Neuron (in vitro differentiated cells): Measurements from ENCODE around the gene SH3PXD2A.

ENCODE experiments used
- H2AFZ ChIP-seq: one replicate; pipeline ENCODE4 v1.6.1; 2013; ENCODE audit warnings: low read depth, mild to moderate bottlenecking, inconsistent platforms, low read length, moderate library complexity
- H3K27me3 ChIP-seq: one replicate; pipeline ENCODE4 v1.6.1; 2013; ENCODE audit warnings: low read length; ENCODE audit not compliant: insufficient read depth
- H3K36me3 ChIP-seq: one replicate; pipeline ENCODE4 v1.6.1; 2013; ENCODE audit warnings: low read length; ENCODE audit not compliant: insufficient read depth
- H3K4me1 ChIP-seq: one replicate; pipeline ENCODE4 v1.6.1; 2013; ENCODE audit warnings: low read length; ENCODE audit not compliant: insufficient read depth
- H3K4me3 ChIP-seq: 2 replicates; pipeline ENCODE4 v1.5.1; 2013; ENCODE audit warnings: mild to moderate bottlenecking, low read length, moderate library complexity
- H3K9me3 ChIP-seq: one replicate; pipeline ENCODE4 v1.6.1; 2013; ENCODE audit warnings: low read length

SH3PXD2A gene

DNA sequence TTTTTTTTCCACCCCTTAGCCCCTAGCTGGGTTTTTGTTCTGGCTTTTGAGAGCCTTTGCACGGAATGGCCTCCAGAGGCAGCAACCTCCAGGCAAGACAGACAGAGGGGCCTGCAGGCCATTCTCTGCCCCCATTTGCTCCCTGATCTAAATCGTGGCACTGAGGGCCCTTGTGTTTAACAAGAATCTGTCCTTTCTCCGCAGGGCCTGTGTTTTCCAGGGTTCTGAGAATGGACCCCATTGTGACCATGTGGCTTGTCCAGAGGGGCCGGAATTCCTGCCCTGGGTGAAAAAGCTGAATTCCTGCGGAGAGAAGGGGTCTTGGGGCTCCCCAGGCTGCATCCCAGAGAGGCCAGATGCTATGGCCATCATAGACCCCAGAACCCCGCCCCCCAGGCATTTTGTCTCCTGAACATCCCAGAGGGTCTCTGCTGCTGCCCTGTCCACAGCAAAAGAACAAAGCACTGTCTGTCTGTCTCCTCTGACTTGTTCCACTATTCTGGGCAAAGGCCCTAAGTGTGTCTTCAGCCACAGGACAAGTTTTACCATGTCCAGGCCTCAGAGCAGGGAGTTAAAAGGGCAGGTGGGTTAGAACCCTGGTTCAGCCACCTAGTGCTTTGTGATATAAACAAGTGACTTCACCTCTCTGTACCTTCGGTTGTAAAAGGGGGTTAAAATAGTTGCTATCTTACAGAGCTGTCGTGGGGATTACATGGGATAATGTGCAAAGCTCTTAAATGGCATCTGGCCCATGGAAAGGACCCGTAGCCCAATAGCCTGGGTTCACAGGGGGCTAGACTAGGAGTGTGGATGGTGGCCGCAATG lies 155.6 kb downstream of the SH3PXD2A start:
- Histone ChIP-seq H3K4me1 (no peaks in the 10 kb centered on the region), H3K27me3 (peaks cover 1% of the 10 kb centered on the region), H3K36me3 (no peaks in the 10 kb centered on the region), H3K9me3 (no peaks in the 10 kb centered on the region), H2AFZ (no peak overlapping the region), H3K4me3 (no peak overlapping the region)

- no peaks in the 10 kb centered on the region for H3K9me3 ChIP-seq
- no peaks in the 10 kb centered on the region for H3K36me3 ChIP-seq
- no peak overlapping the region for H3K4me3 ChIP-seq
- H3K27me3 ChIP-seq = peaks cover 12% of the 10 kb centered on the region
- no peak overlapping the region for H2AFZ ChIP-seq
- no peaks in the 10 kb centered on the region for H3K4me1 ChIP-seq
Observed at GRCh38 chr10:103698266-103698665, 157.1 kb downstream of the SH3PXD2A start.

DNA sequence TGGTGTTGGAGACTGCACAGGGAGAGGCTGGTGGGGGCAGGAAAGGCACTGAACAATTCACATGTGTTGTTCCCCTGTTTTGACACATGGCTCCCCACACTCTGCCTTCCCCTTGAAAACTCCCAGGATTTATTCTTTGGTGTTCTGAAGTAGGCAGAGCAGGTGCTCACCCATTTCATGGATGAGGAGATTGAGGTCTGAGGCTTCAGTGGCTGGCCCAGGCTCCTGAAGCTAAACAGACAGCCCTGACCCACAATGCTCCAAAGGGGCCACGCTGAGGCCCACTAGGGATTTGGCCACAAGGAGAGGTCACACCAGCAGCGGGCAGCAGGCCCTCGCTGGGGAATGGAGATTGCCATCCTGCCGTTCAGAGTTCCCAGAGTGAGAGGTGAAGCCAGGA lies 157.6 kb downstream of the SH3PXD2A start:
- H3K36me3 ChIP-seq = no peaks in the 10 kb centered on the region
- H3K4me3 ChIP-seq = no peak overlapping the region
- no peaks in the 10 kb centered on the region for H3K9me3 ChIP-seq
- H2AFZ ChIP-seq = no peak overlapping the region
- H3K27me3 ChIP-seq = peaks cover 12% of the 10 kb centered on the region
- H3K4me1 ChIP-seq = no peaks in the 10 kb centered on the region

DNA sequence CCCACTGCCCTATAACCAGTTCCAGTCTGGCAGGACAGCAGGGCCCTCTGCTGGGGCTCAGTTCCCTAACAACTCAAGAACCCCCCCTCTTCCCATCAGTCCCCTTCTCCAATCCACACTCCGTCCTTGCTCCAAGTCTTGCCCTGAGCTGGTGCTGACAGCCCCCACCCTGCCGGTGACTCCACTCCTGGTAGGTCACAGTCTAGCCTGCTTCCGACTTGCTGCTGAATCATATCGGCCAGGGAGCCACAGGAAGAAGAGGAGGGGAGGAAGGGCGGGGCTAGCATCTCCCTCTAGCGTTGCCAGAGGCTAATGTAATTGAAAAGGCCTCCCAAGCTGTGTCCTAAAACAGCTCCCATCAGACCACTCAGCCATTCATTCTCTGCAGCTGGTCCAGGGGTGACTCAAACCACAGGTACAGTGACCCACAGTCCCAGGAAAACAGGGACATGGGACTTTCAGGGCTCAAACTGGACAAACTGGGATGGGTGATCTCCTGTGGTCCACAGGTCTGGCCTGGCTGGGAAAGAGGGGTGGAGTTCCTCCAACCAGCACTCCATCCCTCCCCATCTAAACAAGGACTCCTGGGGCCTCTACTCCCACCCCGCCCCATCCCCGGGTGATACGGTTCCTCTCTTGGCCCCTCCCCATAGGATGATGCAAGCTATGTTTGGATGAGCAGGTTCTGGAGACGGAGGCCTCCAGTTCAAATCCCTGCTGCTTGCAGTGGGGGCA lies 158.8 kb downstream of the SH3PXD2A start:
- Histone ChIP-seq H3K4me1 (no peaks in the 10 kb centered on the region), H3K27me3 (peaks cover 16% of the 10 kb centered on the region), H2AFZ (no peak overlapping the region), H3K9me3 (no peaks in the 10 kb centered on the region), H3K36me3 (no peaks in the 10 kb centered on the region), H3K4me3 (no peak overlapping the region)

DNA sequence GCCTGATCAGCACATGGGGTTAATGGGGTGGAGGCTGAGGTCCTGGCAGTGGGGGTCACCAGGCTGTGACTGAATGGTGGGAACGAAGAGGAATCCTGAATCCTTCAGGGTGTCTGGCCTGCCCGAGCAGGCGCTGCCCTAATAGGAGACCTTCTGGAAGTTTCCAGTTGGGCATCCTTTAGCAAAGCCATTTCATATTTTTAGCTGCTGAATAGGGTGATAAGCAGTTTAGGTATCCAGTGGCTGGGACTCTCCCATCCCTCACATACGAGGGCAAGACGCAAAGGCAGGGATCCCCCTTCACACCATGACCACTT lies 159.3 kb downstream of the SH3PXD2A start:
- Histone ChIP-seq H3K4me1 (no peaks in the 10 kb centered on the region), H3K27me3 (peaks cover 16% of the 10 kb centered on the region), H3K36me3 (no peaks in the 10 kb centered on the region), H3K9me3 (no peaks in the 10 kb centered on the region), H3K4me3 (no peak overlapping the region), H2AFZ (no peak overlapping the region)

DNA sequence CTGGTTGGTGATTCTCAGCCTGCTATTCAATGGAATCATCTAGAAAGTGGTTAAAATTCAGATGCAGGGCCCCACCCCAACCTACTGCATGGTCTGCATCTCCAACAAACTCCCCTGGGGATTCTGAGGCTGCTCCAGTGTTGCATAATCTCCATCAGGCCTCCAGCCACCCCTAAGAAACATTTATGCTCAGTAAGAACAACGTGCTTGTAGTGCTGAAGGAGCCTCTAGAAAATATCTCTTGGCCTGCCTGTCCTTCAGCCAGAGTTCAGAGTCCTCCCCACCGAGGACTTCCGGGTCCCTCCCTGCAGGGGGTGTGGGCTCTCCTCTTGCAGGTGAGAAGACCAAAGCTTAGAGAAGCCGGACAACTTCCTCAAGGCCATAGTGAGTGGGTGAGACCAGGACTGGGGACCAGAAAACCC lies 159.8 kb downstream of the SH3PXD2A start:
- Histone ChIP-seq H3K27me3 (peaks cover 16% of the 10 kb centered on the region), H3K9me3 (no peaks in the 10 kb centered on the region), H3K36me3 (no peaks in the 10 kb centered on the region), H3K4me1 (no peaks in the 10 kb centered on the region), H2AFZ (no peak overlapping the region), H3K4me3 (no peak overlapping the region)

- no peaks in the 10 kb centered on the region for H3K9me3 ChIP-seq
- H3K4me1 ChIP-seq = no peaks in the 10 kb centered on the region
- H3K36me3 ChIP-seq = no peaks in the 10 kb centered on the region
- no peak overlapping the region for H3K4me3 ChIP-seq
- H3K27me3 ChIP-seq = peaks cover 16% of the 10 kb centered on the region
- no peak overlapping the region for H2AFZ ChIP-seq
Observed at GRCh38 chr10:103693812-103694205, 161.6 kb downstream of the SH3PXD2A start.

GRCh38 chr10:103692952-103693811 lies 162.2 kb downstream of the SH3PXD2A start:
- H3K4me3 ChIP-seq = no peak overlapping the region
- H3K27me3 ChIP-seq = peaks cover 16% of the 10 kb centered on the region
- H3K36me3 ChIP-seq = no peaks in the 10 kb centered on the region
- no peaks in the 10 kb centered on the region for H3K9me3 ChIP-seq
- H3K4me1 ChIP-seq = no peaks in the 10 kb centered on the region
- H2AFZ ChIP-seq = no peak overlapping the region

DNA sequence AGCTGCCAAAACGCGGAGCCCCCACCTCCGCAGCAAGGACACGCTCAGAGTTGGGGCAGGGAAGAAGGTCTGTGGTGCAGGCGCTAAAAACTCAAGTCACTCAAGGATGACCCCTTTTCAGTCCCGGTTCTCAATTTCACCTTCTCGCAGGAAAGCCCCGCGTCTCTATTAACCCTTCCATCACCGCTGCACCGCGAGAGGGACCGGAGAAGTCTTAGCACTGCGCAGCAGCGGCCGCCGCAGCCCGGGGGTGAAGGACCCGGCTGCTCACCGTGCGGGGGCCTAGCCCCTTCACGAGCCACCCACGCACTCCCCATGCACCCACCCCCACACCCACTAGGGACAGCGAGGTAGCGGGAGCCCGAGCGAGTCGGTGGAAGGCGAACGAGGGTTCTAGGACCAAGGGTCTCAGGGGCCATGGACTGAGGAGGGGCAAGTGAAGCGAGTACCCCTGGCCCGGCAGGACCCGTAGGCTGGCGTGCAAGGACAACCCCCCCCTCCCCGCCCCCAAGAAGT lies 162.9 kb downstream of the SH3PXD2A start:
- Histone ChIP-seq H2AFZ (no peak overlapping the region), H3K9me3 (no peaks in the 10 kb centered on the region), H3K27me3 (peaks cover 16% of the 10 kb centered on the region), H3K36me3 (no peaks in the 10 kb centered on the region), H3K4me3 (no peak overlapping the region), H3K4me1 (no peaks in the 10 kb centered on the region)

- H2AFZ ChIP-seq = no peak overlapping the region
- H3K4me3 ChIP-seq = no peak overlapping the region
- H3K36me3 ChIP-seq = no peaks in the 10 kb centered on the region
- no peaks in the 10 kb centered on the region for H3K4me1 ChIP-seq
- peaks cover 16% of the 10 kb centered on the region for H3K27me3 ChIP-seq
- no peaks in the 10 kb centered on the region for H3K9me3 ChIP-seq
Observed at GRCh38 chr10:103691723-103692435, 163.5 kb downstream of the SH3PXD2A start.

GRCh38 chr10:103691267-103691666 lies 164.1 kb downstream of the SH3PXD2A start:
- Histone ChIP-seq H3K4me3 (no peak overlapping the region), H3K36me3 (no peaks in the 10 kb centered on the region), H3K9me3 (no peaks in the 10 kb centered on the region), H2AFZ (no peak overlapping the region), H3K4me1 (no peaks in the 10 kb centered on the region), H3K27me3 (peaks cover 16% of the 10 kb centered on the region)

DNA sequence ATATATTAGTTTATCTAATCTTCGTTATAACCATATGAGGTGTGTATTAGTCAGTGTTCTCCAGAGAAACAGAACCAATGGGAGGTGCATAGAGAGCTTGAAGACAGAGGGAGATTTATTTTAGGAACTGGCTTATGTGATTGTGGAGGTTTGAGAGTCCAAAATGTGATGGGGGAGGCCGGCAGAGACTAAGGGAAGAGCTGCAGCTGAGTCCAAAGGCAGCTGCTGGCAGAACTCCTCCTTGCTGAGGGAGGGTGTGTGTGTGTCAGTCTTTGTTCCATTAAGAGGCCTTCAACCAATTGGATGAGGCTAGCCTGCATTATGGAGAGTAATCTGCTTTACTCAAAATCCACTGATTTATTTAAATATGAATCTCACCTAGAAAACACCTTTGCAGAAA lies 165.1 kb downstream of the SH3PXD2A start:
- Histone ChIP-seq H3K4me3 (no peak overlapping the region), H3K27me3 (peaks cover 16% of the 10 kb centered on the region), H3K36me3 (no peaks in the 10 kb centered on the region), H2AFZ (no peak overlapping the region), H3K4me1 (no peaks in the 10 kb centered on the region), H3K9me3 (no peaks in the 10 kb centered on the region)
